NCI-H1694 (cell line): ENCODE measurements around the gene GNAT1.
"Not testable (repeated sequence)": the region's sequence is repeated elsewhere in the genome, so short reads cannot be mapped to it uniquely, and the experiment has no call there.

Source experiments
- DNase-seq: peaks from one replicate; lab custom pipeline; 2025; lab: John Stamatoyannopoulos, UW

The GNAT1 gene

GRCh38 chr3:50203809-50204803 lies 12.7 kb downstream of the GNAT1 start:
- DNase-seq, result no peak

DNA sequence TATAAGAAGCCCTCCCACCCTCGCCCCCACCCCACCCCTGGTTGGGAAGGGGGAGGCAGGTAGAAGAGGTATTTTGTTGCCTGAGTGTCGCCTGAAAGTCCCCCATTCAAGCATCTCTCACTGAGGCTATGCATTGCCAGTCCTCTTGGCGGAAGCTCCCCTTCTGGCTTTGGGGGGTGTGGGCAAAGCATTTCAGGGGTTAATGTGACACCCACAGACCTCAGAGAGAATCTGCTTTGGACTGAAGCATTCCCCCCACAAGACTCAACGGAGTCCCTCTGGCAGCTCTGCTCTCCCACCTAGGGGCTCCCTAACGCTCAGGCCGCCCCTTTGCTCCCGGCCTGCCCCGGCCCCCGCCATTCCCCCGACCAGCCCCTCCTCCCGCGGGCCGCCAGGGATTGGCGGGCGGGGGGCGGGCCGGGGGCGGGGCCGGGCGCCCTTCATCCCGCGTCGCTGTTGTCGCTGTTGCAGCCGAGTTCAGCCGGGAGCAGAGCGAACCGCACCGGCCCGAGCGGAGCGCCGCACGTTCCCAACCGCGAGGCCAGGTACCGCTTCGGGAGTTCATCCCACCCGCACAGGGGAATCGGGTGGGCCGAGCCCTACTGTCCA lies 13.5 kb downstream of the GNAT1 start, which contains the start of gene SLC38A3:
Gene SLC38A3, plus strand, starts transcription at position 468 of the 609 bp plus-strand sequence. CDS start 8,929 bp downstream, outside the sequence.
- no peak for DNase-seq

DNA sequence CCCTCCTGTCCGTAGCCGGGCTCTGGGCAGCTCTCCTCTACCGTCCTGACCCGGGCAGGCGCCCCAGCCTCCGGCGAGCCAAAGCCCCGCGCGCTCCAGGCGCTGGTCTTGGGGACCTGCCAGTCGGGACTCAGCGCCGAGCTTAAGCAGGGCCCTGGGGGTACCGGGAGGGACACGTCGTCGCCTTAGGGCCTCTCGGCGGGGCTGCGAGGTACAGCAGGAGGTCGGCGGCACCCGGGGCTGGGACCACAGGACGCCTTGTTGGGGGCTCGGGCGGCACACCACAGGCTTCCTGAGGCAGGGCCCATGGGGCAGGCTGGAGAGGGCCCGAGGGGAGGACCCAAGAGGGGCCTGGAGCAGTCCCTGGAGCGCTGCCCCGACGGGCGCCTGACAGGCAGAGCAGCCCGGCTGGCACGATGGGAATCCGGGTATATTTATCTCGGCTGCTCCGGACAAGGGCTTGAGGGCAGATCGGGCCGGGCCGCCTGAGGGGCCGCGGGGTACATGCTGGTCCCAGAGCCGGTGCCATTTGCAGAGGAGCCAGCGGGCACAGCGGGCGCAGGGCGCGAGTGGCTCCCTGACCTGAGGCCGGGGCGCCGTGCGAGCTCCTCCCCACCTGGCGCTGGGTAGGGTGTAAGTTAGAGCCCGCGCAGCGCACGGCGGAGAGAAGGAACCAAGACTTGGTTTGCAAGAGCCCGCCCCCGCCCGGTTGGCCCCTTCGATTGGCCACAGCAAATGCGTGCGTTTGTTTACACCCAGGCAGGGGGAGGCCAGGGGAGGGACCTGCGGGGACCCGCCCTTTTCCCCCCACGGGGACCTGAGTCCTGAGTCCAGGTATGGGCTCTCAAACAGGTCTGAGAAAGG lies 14.2 kb downstream of the GNAT1 start:
- no peak for DNase-seq

DNA sequence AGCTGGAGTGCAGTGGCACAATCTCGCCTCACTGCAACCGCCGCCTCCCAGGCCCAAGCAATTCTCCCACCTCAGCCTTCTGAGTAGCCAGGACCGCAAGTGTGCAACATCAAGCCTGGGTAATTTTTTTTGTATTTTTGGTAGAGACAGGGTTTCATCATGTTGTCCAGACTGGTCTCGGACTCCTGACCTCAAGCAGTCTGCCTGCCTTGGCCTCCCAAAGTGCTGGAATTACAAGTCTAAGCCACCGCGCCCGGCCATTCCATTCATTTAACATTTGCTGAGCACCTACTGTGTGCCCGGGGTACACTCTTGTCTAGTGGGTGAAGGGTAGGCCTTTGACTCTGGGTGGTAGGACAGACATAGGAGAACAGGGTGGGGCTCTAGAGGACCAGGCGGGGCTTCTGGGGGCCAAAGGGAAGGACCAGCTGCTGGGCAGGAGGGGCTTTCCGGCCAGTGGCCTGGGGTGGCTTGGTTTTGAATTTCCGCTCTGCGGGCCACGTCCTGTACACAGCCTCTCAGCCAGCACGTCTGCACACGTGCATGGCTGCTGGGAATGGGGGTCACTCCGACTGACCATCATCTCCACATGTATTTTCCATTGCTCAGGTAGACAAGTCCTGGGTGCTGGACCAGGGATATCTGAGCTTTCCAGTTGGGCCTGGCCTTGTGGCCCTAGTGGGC lies 16.1 kb downstream of the GNAT1 start:
- no peak for DNase-seq

- no peak for DNase-seq
Observed at GRCh38 chr3:50208677-50209344, 17.4 kb downstream of the GNAT1 start.

DNA sequence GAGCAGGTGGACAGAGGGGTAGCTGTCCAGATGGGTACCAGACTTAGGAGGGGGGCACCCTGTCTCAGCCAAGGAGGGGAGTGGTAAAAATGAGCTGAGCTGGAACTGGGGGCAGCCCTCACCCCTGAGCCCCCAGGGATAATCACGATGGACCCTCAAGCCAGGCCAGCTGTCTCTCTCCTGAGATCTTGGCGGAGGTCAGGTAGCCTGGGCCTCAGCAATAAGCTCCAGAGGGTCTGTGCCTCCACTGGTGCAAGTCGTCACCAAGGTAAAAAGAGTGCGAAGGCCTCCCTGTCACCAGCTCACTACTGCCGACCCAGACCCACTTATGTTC lies 18.7 kb downstream of the GNAT1 start:
- DNase-seq, result no peak

- no peak for DNase-seq
Observed at GRCh38 chr3:50210510-50211367, 19.3 kb downstream of the GNAT1 start.

DNA sequence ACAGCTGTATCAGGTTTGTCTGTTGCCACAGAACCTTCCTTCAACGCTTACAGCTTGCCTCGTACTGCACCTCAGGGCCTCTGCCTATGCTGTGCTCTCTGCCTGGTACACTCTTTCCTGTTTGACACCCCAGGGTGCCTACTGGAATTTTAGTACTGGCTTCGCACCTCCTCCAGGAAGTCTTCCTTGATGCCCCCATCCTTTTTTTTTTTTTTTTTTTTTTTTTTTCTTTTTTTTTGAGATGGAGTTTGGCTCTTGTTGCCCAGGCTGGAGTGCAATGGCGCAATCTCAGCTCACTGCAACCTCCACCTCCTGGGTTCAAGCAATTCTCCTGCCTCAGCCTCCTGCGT lies 19.9 kb downstream of the GNAT1 start:
- not testable (repeated sequence) for DNase-seq

- no peak for DNase-seq
Observed at GRCh38 chr3:50211930-50212329, 20.5 kb downstream of the GNAT1 start.

- DNase-seq, result no peak
Observed at GRCh38 chr3:50212502-50212901, 21.1 kb downstream of the GNAT1 start.

- DNase-seq, result no peak
Observed at GRCh38 chr3:50212971-50213370, 21.6 kb downstream of the GNAT1 start.

- DNase-seq, result no peak
Observed at GRCh38 chr3:50213373-50213772, 22.0 kb downstream of the GNAT1 start.

DNA sequence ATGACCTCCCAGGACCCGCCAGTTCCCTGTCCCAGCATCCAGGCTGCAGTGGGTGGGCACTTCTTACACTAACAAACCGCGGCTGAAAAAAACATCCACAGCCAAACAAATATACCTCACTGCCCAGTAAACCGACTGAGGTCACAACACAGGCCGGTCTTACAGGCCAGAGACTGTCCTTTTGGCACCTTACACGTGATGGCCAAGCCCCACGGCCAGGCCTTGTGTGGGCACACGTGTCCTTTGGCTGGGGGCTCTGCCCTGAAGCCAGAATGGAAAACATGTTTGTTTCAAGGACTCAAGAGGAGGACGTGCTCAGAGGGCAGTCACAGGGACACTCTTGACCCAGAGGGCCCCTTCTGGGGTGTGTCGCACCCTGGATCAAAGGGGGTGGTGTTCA lies 23.4 kb downstream of the GNAT1 start:
- no peak for DNase-seq

- no peak for DNase-seq
Observed at GRCh38 chr3:50215529-50215928, 24.1 kb downstream of the GNAT1 start.

DNA sequence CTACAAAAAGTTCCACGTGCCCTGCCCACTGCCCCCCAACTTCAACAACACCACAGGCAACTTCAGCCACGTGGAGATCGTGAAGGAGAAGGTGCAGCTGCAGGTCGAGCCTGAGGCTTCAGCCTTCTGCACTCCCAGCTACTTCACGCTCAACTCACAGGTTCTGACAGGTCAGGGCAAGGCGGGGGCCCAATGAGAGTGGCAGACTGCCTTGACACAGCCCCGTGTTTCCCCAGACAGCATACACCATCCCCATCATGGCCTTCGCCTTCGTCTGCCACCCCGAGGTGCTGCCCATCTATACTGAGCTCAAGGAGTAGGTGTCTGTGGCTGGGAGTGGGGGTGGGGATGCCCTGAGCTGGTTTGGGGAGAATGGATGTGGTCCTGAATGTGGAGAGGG lies 26.3 kb downstream of the GNAT1 start:
- no peak for DNase-seq

DNA sequence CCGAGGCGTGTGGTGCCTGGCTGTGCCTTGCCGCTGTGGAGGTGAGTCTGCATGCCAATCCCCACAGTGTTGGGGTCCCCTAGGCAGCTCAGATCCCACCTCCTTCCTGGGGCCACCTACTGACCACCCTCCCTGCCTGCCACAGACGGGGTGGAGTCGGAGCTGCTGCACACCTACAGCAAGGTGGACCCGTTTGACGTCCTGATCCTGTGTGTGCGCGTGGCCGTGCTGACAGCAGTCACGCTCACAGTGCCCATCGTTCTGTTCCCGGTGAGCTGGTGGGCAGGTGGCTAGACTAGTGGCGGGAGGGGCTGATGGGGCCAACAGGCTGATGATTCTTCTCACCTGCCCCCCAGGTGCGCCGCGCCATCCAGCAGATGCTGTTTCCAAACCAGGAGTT lies 27.0 kb downstream of the GNAT1 start:
- DNase-seq, result no peak

DNA sequence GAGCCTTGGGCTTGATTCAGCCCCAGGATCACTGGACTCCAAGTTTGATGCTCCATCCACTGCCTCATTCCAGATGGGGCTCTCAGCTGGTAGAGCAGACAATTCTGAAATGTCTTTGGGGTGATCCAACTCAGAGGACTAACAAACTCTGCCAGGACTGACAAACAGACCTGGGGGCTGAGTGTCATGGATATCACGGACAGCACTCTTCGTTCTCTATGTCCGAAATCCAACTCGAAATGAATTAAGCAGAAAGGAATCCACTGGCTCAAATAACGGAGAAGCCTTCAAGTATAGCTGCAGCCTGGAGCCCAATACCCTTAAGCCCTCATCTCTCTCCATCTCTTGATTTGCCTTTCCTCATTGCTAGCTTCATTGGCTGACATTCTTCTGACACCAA lies 27.9 kb downstream of the GNAT1 start:
- no peak for DNase-seq

- DNase-seq, result no peak
Observed at GRCh38 chr3:50220109-50220508, 28.7 kb downstream of the GNAT1 start.

DNA sequence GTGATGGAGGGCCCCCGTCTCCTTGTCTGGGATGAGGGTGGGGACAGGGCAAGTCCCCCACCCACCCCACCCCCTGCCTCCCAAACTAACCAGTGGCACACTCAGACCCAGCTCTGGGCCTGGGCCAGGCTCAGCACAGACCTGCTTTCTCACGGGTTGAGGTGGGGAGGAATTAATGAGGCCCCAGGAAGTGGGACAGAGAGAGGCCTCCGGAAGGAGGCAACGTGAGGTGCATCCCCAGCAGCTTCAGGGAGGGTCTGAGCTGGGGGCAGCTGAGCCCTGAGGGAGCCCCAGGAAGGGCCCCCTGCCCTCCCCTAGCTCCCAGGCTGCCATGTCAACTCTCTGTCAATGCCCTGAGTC lies 29.6 kb downstream of the GNAT1 start:
- no peak for DNase-seq

DNA sequence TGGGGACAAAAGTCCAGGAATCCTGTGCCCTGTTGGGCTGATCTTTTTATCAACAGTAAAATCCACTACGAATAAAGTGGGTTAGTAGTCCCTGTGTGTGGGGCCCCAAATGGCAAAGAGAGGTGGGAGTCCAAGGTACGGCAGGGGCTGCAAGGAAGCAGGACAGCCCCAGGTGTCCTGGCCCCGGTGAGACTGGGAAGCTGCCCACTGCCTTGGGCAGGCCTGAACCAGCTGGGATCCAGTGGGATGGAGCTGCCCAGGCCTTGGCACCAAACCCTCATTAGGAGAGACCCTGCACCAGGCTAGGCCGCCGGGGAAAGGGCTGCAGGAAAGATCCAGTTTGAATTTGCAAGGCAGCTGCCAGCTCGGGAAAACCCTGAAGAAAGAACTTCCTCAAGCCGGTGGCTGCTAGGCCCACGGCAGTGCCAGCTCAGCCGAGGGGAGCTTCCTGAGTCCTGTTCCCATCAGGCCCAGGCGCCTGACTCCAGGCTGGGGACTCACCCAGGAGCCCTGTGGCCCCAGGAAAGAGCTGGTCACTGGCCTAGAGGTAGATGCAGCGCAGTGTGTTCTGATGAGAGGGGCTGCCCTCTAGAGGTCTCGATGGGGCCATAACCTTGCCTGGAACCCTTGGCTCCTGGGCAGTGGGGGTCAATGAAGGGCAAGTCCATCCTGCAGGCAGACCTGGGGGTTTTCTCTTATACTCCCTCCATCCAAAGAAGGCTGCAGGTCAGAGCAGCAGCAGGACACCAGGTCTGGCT lies 30.2 kb downstream of the GNAT1 start:
- DNase-seq, result no peak
